Mesenteric fat pad (tissue), 1 donor: ENCODE measurements around the gene SLC12A7. TPM values are rescaled to one million over a fixed set of nuclear protein-coding genes. Genes with fewer than 3 reads are reported as not detected.
"Not testable (repeated sequence)": the region's sequence is repeated elsewhere in the genome, so short reads cannot be mapped to it uniquely, and the experiment has no call there.

Source experiments
- DNase-seq: peaks from one replicate; pipeline ENCODE4 v3.0.0-alpha.2; 2020; ENCODE audit warnings: low spot score
- long read RNA-seq: library from polyadenylated mRNA; unstranded; transcript quantifications from one replicate; pipeline ENCODE4 v2.0.0, GENCODE V29; 2020
- total RNA-seq: library from RNA; stranded (reverse); fragmentation: NEBNext Ultra II Directional; extraction: Animal tissue kit (Norgen Biotek cat#: 25700); gene quantifications from one replicate; pipeline ENCODE4 v1.2.1, GENCODE V29; 2021
- donor health status: DM: yes; HTN: yes; CAD: no.

Gene SLC12A7
- 39.4 TPM for total RNA-seq
- long read RNA-seq, partial matches to known transcripts: 22 of 40 reads
- long read RNA-seq, other reads (novel, unspliced or antisense): 18 of 40 reads

GRCh38 chr5:1111727-1112289 lies at the start of gene SLC12A7:
Gene SLC12A7 (minus strand): TSS chr5:1112063. CDS start chr5:1111991, 72 bp downstream.
- DNase-seq: no peak

DNA sequence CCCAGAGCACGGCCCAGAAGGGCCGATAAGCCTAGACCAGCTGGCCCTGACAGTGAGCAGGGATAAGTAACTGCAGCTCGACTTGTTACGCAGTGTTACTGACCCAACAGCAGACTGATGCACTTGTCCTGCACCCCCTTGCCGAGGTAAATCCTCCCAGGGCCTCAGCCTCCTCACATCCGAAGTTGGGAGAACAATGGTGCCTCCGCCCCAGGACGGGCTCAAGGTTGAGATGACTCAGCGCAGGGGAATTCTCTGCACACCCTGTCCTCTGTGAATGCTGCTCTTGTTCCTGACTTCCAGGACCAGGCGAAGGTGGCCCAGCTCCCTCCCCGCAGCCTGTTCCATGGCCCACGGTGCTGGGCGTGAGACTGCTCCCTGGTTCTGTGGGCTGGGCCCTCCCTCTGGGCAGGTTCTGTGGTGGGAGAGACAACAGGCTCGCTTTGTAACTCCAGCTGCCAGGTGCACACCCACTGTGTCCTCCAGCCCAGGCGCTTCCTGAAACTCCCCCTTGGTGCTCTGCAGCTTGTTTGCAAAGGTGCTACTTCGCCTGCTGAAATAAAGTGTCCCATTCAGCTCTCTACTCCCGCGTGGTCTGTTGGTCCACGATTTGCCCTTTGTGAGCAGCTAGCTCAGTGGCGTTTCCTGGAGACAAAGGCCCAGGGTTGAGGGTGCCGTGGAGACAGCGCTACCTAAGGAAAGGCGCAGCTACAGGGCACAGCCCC lies 49.4 kb upstream of the SLC12A7 start:
- no peak for DNase-seq

- DNase-seq: no peak
Measured at GRCh38 chr5:1159774-1160406, 48.0 kb upstream of the SLC12A7 start.

DNA sequence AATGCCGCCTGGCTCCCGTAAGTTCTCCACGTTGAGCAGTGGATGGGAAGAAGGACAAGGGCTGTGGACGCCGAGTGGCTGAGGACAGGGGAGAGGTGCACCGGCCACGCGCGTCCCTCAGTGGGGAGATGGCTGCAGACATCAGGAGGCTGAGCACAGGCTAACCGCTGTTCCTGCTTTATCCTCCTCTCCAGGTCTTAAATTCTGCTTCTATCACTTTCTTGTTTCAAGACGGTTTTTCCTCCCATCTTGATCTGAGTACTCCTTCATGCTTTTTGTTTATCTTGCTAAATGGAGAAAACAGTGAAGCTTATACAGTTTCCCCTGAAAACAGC lies 47.4 kb upstream of the SLC12A7 start:
- no peak for DNase-seq

DNA sequence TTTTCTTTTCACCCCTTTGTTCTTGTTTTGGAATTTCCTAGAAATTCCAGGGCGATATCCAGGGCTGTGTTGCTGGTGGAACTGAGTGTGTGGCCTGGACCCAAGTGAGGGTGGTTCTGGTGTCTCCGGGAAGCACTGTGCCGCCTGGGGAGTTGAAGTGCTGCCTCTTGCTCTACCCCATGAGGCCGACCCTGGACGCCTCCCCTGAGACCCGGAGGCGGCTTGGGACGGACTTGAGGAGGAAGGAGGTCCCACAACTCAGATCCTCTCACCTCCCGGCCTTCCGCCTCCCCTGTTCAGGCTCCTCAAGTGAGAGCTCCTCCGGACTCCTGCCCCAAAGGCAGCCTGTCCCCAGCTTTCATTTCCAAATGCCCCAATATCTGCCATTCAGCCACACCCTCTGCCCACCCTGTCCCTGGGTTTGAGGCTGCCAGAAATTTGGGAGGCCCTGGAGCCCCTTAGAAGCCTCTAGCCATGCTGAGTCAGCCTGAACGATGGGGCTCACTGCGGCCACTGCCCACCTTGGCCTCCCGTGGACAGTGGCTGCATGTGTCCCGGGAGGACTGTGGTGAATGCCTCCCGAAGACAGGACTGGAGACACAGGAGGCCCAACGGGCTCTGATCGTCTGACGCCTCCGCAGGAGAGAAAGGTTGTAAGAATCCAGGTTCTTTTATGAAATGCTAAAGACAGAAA lies 46.9 kb upstream of the SLC12A7 start:
- no peak for DNase-seq

- not testable (repeated sequence) for DNase-seq
Measured at GRCh38 chr5:1157461-1157986, 45.7 kb upstream of the SLC12A7 start.

GRCh38 chr5:1156754-1157460 lies 45.0 kb upstream of the SLC12A7 start:
- DNase-seq: no peak

- no peak for DNase-seq
Measured at GRCh38 chr5:1156033-1156753, 44.3 kb upstream of the SLC12A7 start.

DNA sequence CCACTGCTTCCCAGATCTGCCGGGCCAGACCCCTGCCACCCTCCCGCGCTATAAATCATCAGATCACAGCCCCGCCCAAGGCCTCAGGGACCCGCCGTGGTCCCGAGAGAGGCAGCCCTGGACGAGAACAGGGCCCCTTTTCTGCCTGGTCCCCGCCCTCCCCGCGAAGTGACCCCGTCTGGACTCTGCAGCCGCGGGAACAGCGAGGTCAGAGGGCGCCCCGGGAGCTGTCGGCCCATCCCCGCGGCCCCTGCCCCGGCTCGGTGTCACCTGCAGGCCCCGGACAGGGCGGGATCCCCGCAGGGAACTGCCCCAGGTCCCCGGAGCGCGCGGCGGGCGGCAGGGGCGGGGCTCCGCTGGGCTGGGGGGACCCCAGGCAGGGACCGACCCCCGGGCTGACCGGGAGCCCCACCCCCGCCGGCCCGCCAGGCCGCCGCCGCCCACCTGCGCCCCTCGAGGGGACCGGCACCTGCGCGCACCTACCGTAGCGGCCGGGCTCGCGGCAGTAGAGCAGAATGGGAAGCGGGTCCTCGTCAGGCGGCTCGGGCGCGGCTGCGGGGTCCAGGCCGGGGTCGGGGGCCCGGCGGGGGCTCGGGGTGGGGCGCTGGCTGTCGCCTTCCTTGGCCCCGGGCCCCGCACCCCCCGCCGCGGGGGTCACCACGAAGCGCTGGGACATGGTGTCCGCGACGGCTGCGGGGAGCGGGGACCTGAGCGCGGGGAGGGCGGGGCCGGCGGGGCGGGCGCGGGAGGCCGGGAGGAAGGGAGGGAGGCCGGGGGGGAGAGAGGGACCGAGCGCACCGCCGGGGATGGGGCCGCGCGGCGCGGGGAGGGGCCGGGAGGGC lies 43.5 kb upstream of the SLC12A7 start:
- DNase-seq: no peak

GRCh38 chr5:1153428-1153827 lies 41.6 kb upstream of the SLC12A7 start:
- DNase-seq: no peak

- DNase-seq: no peak
Measured at GRCh38 chr5:1152771-1153282, 41.0 kb upstream of the SLC12A7 start.

GRCh38 chr5:1152156-1152555 lies 40.3 kb upstream of the SLC12A7 start:
- no peak for DNase-seq

DNA sequence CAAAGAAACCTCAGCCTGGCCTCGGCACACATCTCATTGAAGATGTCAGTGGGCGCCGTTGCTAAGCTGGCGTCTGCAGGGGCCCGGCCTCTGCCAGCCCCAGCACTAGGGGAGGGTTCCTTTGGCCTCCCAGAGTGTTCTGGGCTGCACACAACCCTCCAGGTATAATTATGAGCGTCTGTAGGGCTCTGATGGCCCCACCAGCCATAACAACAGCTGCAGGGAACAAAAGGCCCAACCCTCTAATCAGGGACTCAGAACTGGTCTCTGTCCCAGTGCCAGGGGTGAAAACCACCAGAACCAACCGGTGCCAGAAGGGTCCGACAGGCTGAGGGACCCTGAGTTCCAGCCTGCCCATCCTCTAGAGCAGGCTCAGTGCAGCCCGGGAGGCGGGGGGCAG lies 39.5 kb upstream of the SLC12A7 start:
- DNase-seq: no peak

DNA sequence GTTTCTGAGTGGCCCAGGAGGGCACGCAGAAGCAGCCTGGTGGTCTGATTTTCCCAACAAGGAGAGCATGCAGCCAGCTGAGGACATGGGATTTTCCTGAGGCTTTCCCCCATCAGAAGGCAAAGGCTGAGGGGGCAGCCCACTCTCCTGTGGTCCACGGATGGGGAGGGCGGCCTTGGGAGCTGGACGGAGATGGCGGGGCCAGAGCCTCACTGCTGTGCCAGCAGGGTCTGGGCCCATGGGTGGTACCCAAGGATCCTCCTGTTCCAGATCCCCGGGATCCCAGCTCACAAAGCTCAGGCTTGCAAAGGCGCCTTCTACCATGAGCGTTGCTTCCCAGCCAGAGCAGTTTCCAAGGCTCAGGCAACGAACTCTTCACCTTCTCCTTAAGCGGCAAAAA lies 39.0 kb upstream of the SLC12A7 start:
- DNase-seq: no peak

DNA sequence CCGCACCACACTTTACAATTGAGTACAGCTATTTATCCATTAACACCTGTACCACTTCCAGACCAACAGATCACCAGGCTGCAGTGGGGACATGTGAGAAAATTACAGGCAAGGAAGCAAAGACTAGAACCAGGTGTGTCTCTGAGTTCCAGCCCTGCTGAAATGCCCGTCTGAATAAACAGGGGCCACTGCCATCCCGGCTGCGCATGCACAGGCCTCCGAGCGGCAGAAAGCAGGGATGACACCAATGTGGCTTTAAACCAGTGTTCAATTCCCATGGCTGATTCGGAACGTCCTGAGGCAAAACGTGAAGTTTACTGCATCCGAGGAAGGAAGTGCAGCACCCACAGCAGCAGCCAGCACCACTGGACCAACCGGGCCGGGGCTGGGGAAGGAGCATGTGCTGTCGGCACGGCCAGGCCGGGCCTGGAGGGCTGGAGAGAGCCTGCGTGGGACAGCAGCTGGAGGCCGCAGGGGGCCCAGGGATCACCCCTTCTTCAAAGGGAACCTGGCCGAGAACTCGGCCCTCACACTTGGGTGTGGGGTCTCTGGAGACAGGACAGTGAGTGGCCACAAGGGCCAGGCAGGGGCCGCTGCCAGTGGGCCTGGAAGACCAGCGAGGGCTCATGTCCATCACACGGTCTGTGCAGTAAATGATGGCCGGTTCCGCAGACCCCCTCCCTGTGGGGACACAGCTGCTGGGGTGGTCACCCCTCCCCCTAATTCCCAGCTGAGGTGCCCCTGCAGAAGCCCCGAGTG lies 33.0 kb upstream of the SLC12A7 start:
- DNase-seq: no peak

- DNase-seq: no peak
Measured at GRCh38 chr5:1144089-1144488, 32.2 kb upstream of the SLC12A7 start.

- DNase-seq: no peak
Measured at GRCh38 chr5:1143670-1143951, 31.7 kb upstream of the SLC12A7 start.

DNA sequence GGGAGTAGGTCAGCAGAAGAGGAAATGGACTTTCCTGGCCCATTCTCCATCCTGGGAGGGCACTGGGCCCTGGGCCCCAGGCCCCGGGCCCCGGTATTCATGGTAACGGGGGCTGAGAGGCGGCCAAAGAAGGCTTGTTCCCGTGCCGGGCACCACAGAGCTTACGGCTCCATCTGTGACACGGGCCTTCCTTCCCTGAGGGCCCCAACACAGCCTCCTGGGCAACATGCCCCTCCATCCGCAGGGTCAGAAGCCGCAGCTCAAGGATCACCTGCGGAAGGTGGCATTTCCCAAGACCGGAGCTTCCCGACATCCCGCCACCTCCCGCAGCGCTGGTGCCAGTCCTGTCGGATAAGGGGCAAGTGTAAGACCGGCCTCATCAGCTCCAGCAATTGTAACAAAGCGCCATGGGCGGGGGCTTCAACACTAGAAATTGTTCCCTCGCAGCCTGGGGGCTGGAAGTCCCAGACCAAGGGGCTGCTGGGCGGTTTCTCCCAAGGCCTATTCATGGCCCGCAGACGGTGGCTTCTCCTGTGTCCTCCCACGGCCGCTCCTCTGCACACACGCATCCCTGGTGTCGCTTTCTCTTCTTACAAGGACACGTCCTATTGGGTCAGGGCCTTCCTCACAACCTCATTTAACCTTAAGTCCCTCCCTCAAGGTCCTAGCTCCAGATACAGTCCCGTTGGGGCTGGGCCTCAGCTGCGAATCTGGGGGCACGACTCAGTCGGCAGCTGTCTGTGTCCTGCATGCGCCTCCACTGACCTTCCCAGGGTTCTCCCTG lies 31.2 kb upstream of the SLC12A7 start:
- no peak for DNase-seq
